Vagina (tissue), 2 donors: ENCODE data around the gene SGPP2.

ENCODE experiments used
- POLR2A ChIP-seq, 2 donors: fragments of 450-650 bp; IDR thresholded peaks; one replicate each; pipeline ENCODE4 v1.6.1; 2017; ENCODE audit warnings: antibody characterized with exemption in 2 of 2, mild to moderate bottlenecking in 2 of 2, moderate library complexity in 2 of 2
- POLR2AphosphoS5 ChIP-seq, 2 donors: sonication (generic); formaldehyde crosslinking; IDR thresholded peaks; one replicate each; pipeline ENCODE4 v1.9.0; 2017; ENCODE audit warnings: antibody characterized with exemption in 2 of 2, mild to moderate bottlenecking in 2 of 2, low read depth in 1 of 2; ENCODE audit not compliant: insufficient read depth in 1 of 2
- TF ChIP-seq, protein P1 (sequence below), 3 experiments: fragments of 450-650 bp in 2 of 3; fragments of 200-600 bp in 1 of 3; sonication (generic) in 1 of 3; IDR thresholded peaks; one replicate each; pipeline ENCODE4 v1.5.1; 2017 to 2019; ENCODE audit warnings: antibody characterized with exemption in 3 of 3, mild to moderate bottlenecking in 2 of 3, moderate library complexity in 2 of 3

- TF ChIP-seq POLR2A (IDR thresholded peaks at IDR 0.05) (no peak), POLR2AphosphoS5 (IDR thresholded peaks at IDR 0.05; ENCODE audit: insufficient read depth in 1 of 2, low read depth in 1 of 2) (no peak)
- TF ChIP-seq, protein P1, sequence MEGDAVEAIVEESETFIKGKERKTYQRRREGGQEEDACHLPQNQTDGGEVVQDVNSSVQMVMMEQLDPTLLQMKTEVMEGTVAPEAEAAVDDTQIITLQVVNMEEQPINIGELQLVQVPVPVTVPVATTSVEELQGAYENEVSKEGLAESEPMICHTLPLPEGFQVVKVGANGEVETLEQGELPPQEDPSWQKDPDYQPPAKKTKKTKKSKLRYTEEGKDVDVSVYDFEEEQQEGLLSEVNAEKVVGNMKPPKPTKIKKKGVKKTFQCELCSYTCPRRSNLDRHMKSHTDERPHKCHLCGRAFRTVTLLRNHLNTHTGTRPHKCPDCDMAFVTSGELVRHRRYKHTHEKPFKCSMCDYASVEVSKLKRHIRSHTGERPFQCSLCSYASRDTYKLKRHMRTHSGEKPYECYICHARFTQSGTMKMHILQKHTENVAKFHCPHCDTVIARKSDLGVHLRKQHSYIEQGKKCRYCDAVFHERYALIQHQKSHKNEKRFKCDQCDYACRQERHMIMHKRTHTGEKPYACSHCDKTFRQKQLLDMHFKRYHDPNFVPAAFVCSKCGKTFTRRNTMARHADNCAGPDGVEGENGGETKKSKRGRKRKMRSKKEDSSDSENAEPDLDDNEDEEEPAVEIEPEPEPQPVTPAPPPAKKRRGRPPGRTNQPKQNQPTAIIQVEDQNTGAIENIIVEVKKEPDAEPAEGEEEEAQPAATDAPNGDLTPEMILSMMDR (IDR thresholded peaks at IDR 0.05) = no peak
Measured at GRCh38 chr2:222495388-222495787, 71.0 kb downstream of the SGPP2 start.
